Raji (cell line): ENCODE results near the gene SALL4.

Source experiments
- POLR2A ChIP-seq: IDR thresholded peaks from 2 replicates; pipeline ENCODE4 v1.6.1; 2011; ENCODE audit warnings: low read depth, low read length, control low read depth; ENCODE audit not compliant: insufficient read depth

Gene SALL4

DNA sequence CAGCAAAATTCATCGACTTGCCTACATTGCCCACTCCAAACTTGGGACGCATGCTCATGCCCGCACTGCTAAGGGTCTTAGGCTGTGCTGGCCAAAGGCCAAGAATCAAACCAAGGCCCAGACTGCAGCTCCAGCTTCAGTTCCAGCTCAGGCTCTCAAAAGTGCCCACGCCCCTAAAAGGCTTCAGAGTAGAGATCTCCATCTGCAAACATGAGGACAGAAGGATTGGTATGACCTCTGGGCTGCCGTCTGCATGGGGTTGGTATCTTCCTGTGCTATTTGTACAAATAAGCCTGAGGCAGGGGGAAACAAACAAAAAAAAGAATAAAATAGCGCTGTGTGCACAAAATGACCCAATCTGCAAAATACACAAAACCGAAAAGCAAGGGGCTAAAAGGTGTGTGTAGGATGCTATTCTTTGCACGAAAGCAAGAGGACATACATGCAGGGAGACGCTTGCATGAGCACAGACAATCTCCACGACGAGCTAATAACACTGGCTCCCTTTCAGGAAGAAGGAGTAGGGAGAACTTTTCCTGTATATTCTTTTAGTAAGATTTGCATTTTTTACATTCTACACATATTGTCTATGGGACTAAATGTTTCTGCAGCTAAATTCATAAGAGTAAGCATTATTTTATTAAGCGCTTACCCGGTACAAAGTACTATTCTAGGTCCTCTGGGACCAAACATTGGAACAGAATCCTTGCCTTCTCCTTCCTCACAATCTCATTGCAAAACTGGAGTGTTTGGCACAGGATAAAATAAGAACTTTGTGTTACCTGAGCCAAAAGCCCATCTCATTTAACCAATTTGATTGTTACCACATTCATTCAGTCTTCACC, 67.2 kb downstream of the SALL4 start:
- no peak for TF ChIP-seq POLR2A

DNA sequence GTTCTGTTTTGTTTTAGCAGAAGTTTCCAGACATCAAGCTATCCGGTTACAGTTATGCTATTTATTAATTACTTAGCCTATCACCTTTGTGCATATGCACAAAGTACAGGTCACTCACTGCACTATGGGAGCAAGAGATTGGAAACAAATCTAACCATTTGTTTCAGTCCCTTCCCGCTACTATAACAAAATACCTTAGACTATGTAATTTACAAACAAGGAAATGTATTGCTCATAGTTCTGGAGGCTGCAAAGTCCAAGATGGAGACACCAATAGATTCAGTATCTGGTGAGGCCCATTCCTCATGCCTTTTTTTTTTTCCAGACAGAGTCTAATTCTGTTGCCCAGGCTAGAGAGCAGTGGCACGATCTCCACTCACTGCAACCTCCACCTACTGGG, 69.3 kb downstream of the SALL4 start:
- no peak for TF ChIP-seq POLR2A
